Pancreas (tissue), 10 donors: ENCODE data around the gene PPP1R16B. TPM values are rescaled to one million over a fixed set of nuclear protein-coding genes. Genes with fewer than 3 reads are reported as not detected.

Experiments used
- ATAC-seq, 4 donors: fragments of 200-7000 bp; cut with Tn5 transposase; one replicate each; pipeline versions ENCODE4 v1.8.0 to v1.9.1; 2020; ENCODE audit warnings: mild to moderate bottlenecking in 4 of 4, moderate library complexity in 4 of 4
- DNase-seq, 6 donors: peaks; one replicate each; pipeline ENCODE4 v3.0.0-alpha.2; 2020
- FAIRE-seq: peaks from 2 replicates; lab custom pipeline; 2012; peaks lifted over from hg19 to GRCh38; lab: Jason Lieb, UNC
- H3K27ac ChIP-seq, 4 donors: fragments of 200-600 bp; sonication (generic); 1 replicate in 3 of 4; 2 replicates in 1 of 4; pipeline versions ENCODE4 v1.5.0 to v1.8.0; 2020
- H3K27me3 ChIP-seq, 4 donors: fragments of 200-600 bp; one replicate each; pipeline ENCODE4 v1.8.0; 2021
- H3K36me3 ChIP-seq, 3 donors: fragments of 200-600 bp; sonication (generic) in 1 of 3; one replicate each; pipeline versions ENCODE4 v1.5.0 to v1.8.0; 2020 to 2021
- H3K4me1 ChIP-seq, 3 donors: fragments of 200-600 bp; one replicate each; pipeline ENCODE4 v1.8.0; 2021
- H3K4me3 ChIP-seq, 4 donors: fragments of 200-600 bp; sonication (generic) in 2 of 4; one replicate each; pipeline versions ENCODE4 v1.5.0 to v1.8.0; 2020 to 2021
- H3K9me3 ChIP-seq, 4 donors: fragments of 200-600 bp; one replicate each; pipeline ENCODE4 v1.8.0; 2021
- WGBS, 2 donors: extraction: QIAGEN DNeasy Blood & Tissue Kit; methylation state at CpG; one replicate each; pipeline ENCODE4 v1.1.7; 2013; 5-methylcytosine and 5-hydroxymethylcytosine counted together
- intact Hi-C, 3 donors: fragments of 100-400 bp; cut with DNase I; formaldehyde crosslinking; loops; one replicate each; pipeline versions ENCODE4 v1.11.1 to v1.14.2; 2022
- polyA plus RNA-seq, 2 donors: library from polyadenylated mRNA; stranded (reverse); fragments of 200-250 nt; gene quantifications; one replicate each; pipeline ENCODE4 v1.2.3, GENCODE V29; 2013
- total RNA-seq, 6 donors: library from RNA; stranded (reverse); fragmentation: NEBNext Ultra II Directional in 4 of 6; extraction: Animal tissue kit (Norgen Biotek cat#: 25700) in 4 of 6; gene quantifications; one replicate each; pipeline versions ENCODE4 v1.2.1 to v1.2.4, GENCODE V29; 2021 to 2023
- TF ChIP-seq, protein P1 (sequence below), 4 donors: fragments of 200-600 bp; sonication (generic) in 3 of 4; IDR thresholded peaks; one replicate each; pipeline versions ENCODE4 v1.5.0 to v1.8.0; 2021; ENCODE audit warnings: antibody characterized with exemption in 4 of 4
- donor health status: healthy with polysubstance abuse.
- donor health status: DM: no; HTN: no; CAD: no; lungs with moderate emphysema.
- donor health status: DM: no; HTN: no; CAD: no.
- donor health status: control.
- donor health status: control.
- donor health status: Bipolar disorder and iron deficiency.
- donor health status: DM: yes; HTN: yes; CAD: no.
- donor health status: DM: no; HTN: no; CAD: no.
- donor health status: DM: no; HTN: no; CAD: no.
- donor health status: DM: yes; HTN: yes; CAD: no.

The PPP1R16B gene
- total and polyA plus RNA-seq, 8 donors = 1.0 to 2.7 (median 1.3) TPM

DNA sequence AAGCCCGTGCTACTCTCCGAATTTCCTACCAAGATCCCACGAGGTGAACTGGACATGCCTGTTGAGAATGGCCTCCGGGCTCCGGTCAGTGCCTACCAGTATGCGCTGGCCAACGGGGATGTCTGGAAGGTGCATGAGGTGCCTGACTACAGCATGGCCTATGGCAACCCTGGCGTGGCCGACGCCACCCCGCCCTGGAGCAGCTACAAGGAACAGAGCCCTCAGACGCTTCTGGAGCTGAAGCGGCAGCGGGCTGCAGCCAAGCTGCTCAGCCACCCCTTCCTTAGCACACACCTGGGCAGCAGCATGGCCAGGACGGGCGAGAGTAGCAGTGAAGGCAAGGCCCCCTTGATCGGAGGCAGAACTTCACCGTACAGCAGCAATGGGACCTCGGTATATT lies 112.7 kb downstream of the PPP1R16B start:
- intact Hi-C loops = no loop called here
- H3K4me3 ChIP-seq = no peak overlapping the region
- no peak for FAIRE-seq
- no peak for ATAC-seq
- 81 to 89% methylated on average over 19 of the region's 19 CpGs for WGBS, 2 donors
- no peak for DNase-seq
- H3K9me3 ChIP-seq = no peaks in the 10 kb centered on the region
- no peaks in the 10 kb centered on the region for H3K4me1 ChIP-seq
- H3K27me3 ChIP-seq = no peaks in the 10 kb centered on the region
- H3K27ac ChIP-seq = no peak overlapping the region
- TF ChIP-seq, protein P1, sequence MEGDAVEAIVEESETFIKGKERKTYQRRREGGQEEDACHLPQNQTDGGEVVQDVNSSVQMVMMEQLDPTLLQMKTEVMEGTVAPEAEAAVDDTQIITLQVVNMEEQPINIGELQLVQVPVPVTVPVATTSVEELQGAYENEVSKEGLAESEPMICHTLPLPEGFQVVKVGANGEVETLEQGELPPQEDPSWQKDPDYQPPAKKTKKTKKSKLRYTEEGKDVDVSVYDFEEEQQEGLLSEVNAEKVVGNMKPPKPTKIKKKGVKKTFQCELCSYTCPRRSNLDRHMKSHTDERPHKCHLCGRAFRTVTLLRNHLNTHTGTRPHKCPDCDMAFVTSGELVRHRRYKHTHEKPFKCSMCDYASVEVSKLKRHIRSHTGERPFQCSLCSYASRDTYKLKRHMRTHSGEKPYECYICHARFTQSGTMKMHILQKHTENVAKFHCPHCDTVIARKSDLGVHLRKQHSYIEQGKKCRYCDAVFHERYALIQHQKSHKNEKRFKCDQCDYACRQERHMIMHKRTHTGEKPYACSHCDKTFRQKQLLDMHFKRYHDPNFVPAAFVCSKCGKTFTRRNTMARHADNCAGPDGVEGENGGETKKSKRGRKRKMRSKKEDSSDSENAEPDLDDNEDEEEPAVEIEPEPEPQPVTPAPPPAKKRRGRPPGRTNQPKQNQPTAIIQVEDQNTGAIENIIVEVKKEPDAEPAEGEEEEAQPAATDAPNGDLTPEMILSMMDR (IDR thresholded peaks at IDR 0.05) = no peak
- H3K36me3 ChIP-seq = no peaks in the 10 kb centered on the region

DNA sequence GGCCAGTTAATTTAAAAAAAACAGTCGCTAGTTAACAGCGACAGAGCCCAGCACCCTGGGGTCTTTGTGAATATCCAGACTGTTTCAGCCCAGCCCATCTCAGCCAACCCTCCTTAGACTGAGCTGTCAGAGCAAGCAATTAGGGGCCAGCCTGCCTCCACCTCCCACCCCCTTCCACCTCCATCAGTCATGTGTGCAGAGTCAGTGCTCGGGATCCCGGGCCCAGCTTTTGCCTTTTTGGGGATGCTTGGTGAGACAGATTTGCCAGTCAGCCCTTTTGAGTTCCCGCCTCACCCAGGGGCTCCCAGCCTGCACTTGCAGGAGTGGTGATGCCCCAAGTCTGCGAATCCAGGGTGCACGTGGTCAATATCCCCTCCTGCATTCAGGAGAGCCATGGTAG lies 114.2 kb downstream of the PPP1R16B start:
- DNase-seq = no peak

DNA sequence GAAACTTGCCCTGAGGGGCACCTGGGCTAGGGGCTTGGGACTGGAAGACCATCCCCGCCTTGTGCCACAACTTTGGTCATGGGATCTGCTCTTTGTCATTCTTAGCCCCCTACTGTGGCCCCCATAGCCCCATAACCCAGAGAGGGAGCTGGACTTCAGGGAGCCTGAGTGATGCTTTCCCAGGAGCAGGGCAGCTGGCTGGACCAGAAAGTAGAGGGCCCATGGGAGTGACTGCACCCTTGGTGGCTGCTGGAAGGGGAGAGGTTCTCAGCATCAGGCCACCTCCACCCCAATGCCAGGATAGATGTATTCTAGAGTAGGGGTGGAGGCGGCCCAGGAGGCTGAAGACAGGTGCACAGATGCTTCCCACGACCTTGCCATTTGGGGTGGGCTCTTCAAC lies 114.9 kb downstream of the PPP1R16B start:
- intact Hi-C loops = no loop called here
- FAIRE-seq = no peak
- no peak overlapping the region for H3K4me3 ChIP-seq
- no peaks in the 10 kb centered on the region for H3K27me3 ChIP-seq
- TF ChIP-seq, protein P1 (IDR thresholded peaks at IDR 0.05) = no peak
- no peak overlapping the region for H3K27ac ChIP-seq
- 34 to 46% methylated on average over 3 of the region's 3 CpGs for WGBS, 2 donors
- no peaks in the 10 kb centered on the region for H3K9me3 ChIP-seq
- no peaks in the 10 kb centered on the region for H3K36me3 ChIP-seq
- no peak for DNase-seq
- H3K4me1 ChIP-seq = no peaks in the 10 kb centered on the region
- no peak for ATAC-seq

More for the DNA sequence above, 114.2 kb downstream of the PPP1R16B start:
- no peak for ATAC-seq
- intact Hi-C loops = no loop called here
- Histone ChIP-seq H3K36me3 (no peaks in the 10 kb centered on the region), H3K27me3 (no peaks in the 10 kb centered on the region), H3K4me1 (no peaks in the 10 kb centered on the region), H3K9me3 (no peaks in the 10 kb centered on the region), H3K27ac (no peak overlapping the region), H3K4me3 (no peak overlapping the region)
- WGBS, 2 donors = 48 to 63% methylated on average over 7 of the region's 7 CpGs
- TF ChIP-seq, protein P1 (IDR thresholded peaks at IDR 0.05) = no peak
- no peak for FAIRE-seq

DNA sequence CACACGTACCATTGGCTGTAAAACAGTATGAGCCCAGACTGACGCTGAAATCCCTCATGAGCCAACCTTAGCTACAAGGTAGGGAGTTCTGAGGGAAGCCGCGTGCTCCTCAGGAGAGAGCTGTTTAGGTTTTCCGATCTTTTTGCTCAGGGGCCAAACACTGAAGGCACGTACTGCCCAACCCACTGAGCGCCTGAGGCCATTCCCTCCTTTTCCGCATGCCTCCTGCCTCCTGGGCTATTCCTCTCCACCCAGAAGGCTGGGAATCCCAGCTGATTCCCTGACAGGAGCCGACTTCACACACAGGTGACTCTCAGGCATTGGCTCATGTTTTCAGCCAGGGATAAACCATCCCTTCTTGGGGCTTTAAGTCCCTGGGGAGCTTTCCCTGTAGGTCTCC lies 115.4 kb downstream of the PPP1R16B start:
- no peak overlapping the region for H3K4me3 ChIP-seq
- no peaks in the 10 kb centered on the region for H3K27me3 ChIP-seq
- WGBS, 2 donors = 55 to 61% methylated on average over 9 of the region's 9 CpGs
- ATAC-seq (no peak), DNase-seq (no peak), FAIRE-seq (no peak)
- H3K9me3 ChIP-seq = no peaks in the 10 kb centered on the region
- H3K27ac ChIP-seq = no peak overlapping the region
- H3K36me3 ChIP-seq = no peaks in the 10 kb centered on the region
- intact Hi-C loops = no loop called here
- H3K4me1 ChIP-seq = no peaks in the 10 kb centered on the region
- TF ChIP-seq, protein P1 (IDR thresholded peaks at IDR 0.05) = no peak

DNA sequence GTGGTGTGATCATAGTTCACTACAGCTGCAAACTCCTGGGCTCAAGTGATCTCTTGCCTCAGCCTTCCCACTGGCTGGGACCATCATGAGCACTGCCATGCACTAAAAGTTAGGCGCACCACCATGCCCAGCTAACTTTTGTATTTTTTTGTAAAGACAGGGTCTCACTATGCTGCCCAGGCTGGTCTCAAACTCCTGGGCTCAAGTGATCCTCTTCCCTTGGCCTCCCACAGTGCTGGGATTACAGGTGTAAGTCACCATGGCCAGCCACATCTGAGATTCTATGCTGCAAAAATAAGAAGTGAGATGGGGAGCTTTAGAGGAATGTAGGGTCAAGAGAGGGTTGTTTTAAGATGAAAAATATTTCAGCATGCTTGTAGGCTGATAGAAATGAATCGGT lies 119.2 kb downstream of the PPP1R16B start:
- Histone ChIP-seq H3K4me1 (peaks cover 6 to 9% (median 6%) of the 10 kb centered on the region in 3 donors), H3K27me3 (no peaks in the 10 kb centered on the region), H3K9me3 (no peaks in the 10 kb centered on the region), H3K36me3 (no peaks in the 10 kb centered on the region), H3K4me3 (no peak overlapping the region), H3K27ac (no peak overlapping the region)
- 85 to 90% methylated on average over 2 of the region's 2 CpGs for WGBS, 2 donors
- intact Hi-C loops = no loop called here
- DNase-seq = no peak
- no peak for FAIRE-seq
- TF ChIP-seq, protein P1 (IDR thresholded peaks at IDR 0.05) = no peak
- ATAC-seq = no peak
